GM12878 (cell line): ENCODE data around the gene STX1A. TPM values are rescaled to one million over a fixed set of nuclear protein-coding genes. Genes with fewer than 3 reads are reported as not detected.

Experiments used
- ATAC-seq: fragments of 200-7000 bp; cut with Tn5 transposase; 3 replicates; pipeline ENCODE4 v1.9.1; 2020; ENCODE audit warnings: mild to moderate bottlenecking, moderate library complexity
- BruUV-seq: library from RNA; stranded (reverse); fragments of 400-500 nt; replicated peaks from 2 replicates; lab custom pipeline; 2021; lab: Mats Ljungman, UMichigan
- CTCF ChIA-PET: fragments of 300-600 bp; sonication (Branson Sonifier 250); formaldehyde crosslinking; extraction: SDS; loops from one replicate; lab custom pipeline; 2021; ENCODE audit warnings: inconsistent platforms; lab: Yijun Ruan, JAX
- POLR2A ChIA-PET: fragments of 350-600 bp; formaldehyde crosslinking; extraction: SDS; loops from one replicate; lab custom pipeline; 2021; ENCODE audit warnings: inconsistent platforms; lab: Charles Lee
- RAD21 ChIA-PET: fragments of 300-600 bp; sonication (Branson Sonifier 250); formaldehyde crosslinking; loops from one replicate; lab custom pipeline; 2023; ENCODE audit warnings: antibody characterized with exemption; ENCODE audit not compliant: unreplicated experiment; lab: Charles Lee
- SMC1A ChIA-PET: fragments of 300-600 bp; sonication (Branson Sonifier 250); formaldehyde crosslinking; loops from one replicate; lab custom pipeline; 2023; ENCODE audit not compliant: unreplicated experiment, uncharacterized antibody; lab: Charles Lee
- DNase-seq: peaks from one replicate; pipeline ENCODE4 v3.0.0-alpha.2; 2011; ENCODE audit warnings: low read depth, low spot score
- FAIRE-seq: peaks from 3 replicates; lab custom pipeline; 2011; peaks lifted over from hg19 to GRCh38; lab: Jason Lieb, UNC
- H2AFZ ChIP-seq: 2 replicates; pipeline ENCODE4 v1.6.0; 2011; ENCODE audit warnings: low read depth, low read length, control low read depth; ENCODE audit not compliant: control insufficient read depth
- H3K27ac ChIP-seq: 2 replicates; pipeline ENCODE4 v1.5.1; 2011; ENCODE audit warnings: control low read depth; ENCODE audit not compliant: control insufficient read depth, insufficient read depth
- H3K27me3 ChIP-seq, 2 experiments: replicated peaks in 1 of 2; 2 replicates each; pipeline versions ENCODE4 v1.6.0 to v1.6.1; 2011; ENCODE audit warnings: low read length in 1 of 2; ENCODE audit not compliant: control insufficient read depth in 2 of 2, insufficient read depth in 2 of 2
- H3K36me3 ChIP-seq, 2 experiments: 2 replicates each; pipeline ENCODE4 v1.5.1; 2011; ENCODE audit warnings: low read length in 1 of 2; ENCODE audit not compliant: control insufficient read depth in 2 of 2, insufficient read depth in 2 of 2
- H3K4me1 ChIP-seq: 2 replicates; pipeline ENCODE4 v1.6.1; 2011; ENCODE audit warnings: mild to moderate bottlenecking, low read length, moderate library complexity, mixed read lengths; ENCODE audit not compliant: control insufficient read depth, insufficient read depth
- H3K4me2 ChIP-seq: 2 replicates; pipeline ENCODE4 v1.6.0; 2011; ENCODE audit warnings: control low read depth; ENCODE audit not compliant: control insufficient read depth, insufficient read depth
- H3K4me3 ChIP-seq: fragments of 200-600 bp; sonication (generic); 2 replicates; pipeline ENCODE4 v1.5.1; 2016
- H3K79me2 ChIP-seq: 2 replicates; pipeline ENCODE4 v1.6.0; 2011; ENCODE audit warnings: low read length; ENCODE audit not compliant: control insufficient read depth, insufficient read depth
- H3K9ac ChIP-seq: 2 replicates; pipeline ENCODE4 v1.8.0; 2011; ENCODE audit warnings: low read length, control low read depth, mixed read lengths; ENCODE audit not compliant: control insufficient read depth, insufficient read depth
- H3K9me3 ChIP-seq: replicated peaks from 3 replicates; pipeline ENCODE4 v1.5.1; 2011; ENCODE audit warnings: mild to moderate bottlenecking, low read length; ENCODE audit not compliant: control insufficient read depth, insufficient read depth
- H4K20me1 ChIP-seq: 2 replicates; pipeline ENCODE4 v1.6.0; 2011; ENCODE audit not compliant: control insufficient read depth, insufficient read depth
- EZH2 ChIP-seq: IDR thresholded peaks from 2 replicates; pipeline ENCODE4 v1.6.1; 2012; ENCODE audit warnings: low read depth, mild to moderate bottlenecking, control low read depth, inconsistent platforms, low read length, borderline replicate concordance; ENCODE audit not compliant: control insufficient read depth
- HCFC1 ChIP-seq: fragments of 150-350 bp; IDR thresholded peaks from 2 replicates; pipeline ENCODE4 v1.6.1; 2014; ENCODE audit warnings: low read length
- RAD51 ChIP-seq: fragments of 450-650 bp; IDR thresholded peaks from 2 replicates; pipeline ENCODE4 v1.6.1; 2016; ENCODE audit warnings: moderate library complexity, mild to moderate bottlenecking, inconsistent platforms
- SIX5 ChIP-seq: IDR thresholded peaks from 2 replicates; pipeline ENCODE4 v1.6.1; 2011; ENCODE audit warnings: mild to moderate bottlenecking, low read depth, low read length, moderate library complexity; ENCODE audit not compliant: severe bottlenecking
- SREBF1 ChIP-seq: IDR thresholded peaks from 2 replicates; pipeline ENCODE4 v1.6.1; 2012; ENCODE audit warnings: mild to moderate bottlenecking, low read length
- USF1 ChIP-seq: IDR thresholded peaks from 2 replicates; pipeline ENCODE4 v1.6.1; 2011; ENCODE audit warnings: borderline replicate concordance, low read depth, mild to moderate bottlenecking, moderate library complexity, mixed read lengths, low read length; ENCODE audit not compliant: insufficient read depth; ENCODE audit errors: extremely low read length
- WGBS: methylation state at CpG from one replicate; pipeline ENCODE4 v1.1.6; 2016; ENCODE audit warnings: low lambda C conversion rate; ENCODE audit not compliant: insufficient replicate concordance, insufficient coverage; ENCODE audit errors: missing lambda C conversion rate; 5-methylcytosine and 5-hydroxymethylcytosine counted together
- in situ Hi-C: fragments of 300-500 bp; cut with MboI; formaldehyde crosslinking; loops from 9 replicates; pipeline ENCODE4 v1.14.3; 2018; ENCODE audit warnings: mixed read lengths
- intact Hi-C: fragments of 100-400 bp; cut with micrococcal nuclease; formaldehyde crosslinking; loops from one replicate; pipeline ENCODE4 v1.14.2; 2022; ENCODE audit not compliant: unreplicated experiment
- polyA plus RNA-seq, 11 experiments: library from polyadenylated mRNA; depleted of rRNA in 4 of 11; unstranded in 6 of 11; stranded (reverse) in 5 of 11; fragments of >200 nt; fragmentation: Nextera tagmentation in 4 of 11; fragmentation: Illumina TruSeq in 1 of 11; extraction: Ambion mirVana in 4 of 11; extraction: Trizol in 1 of 11; gene quantifications; 1 replicate in 1 of 11; 2 replicates in 10 of 11; pipeline versions ENCODE4 v1.2.1 to v1.2.3, GENCODE V29; 2011 to 2016; ENCODE audit warnings: inconsistent platforms in 2 of 11, missing spikeins in 2 of 11, low read depth in 1 of 11
- total RNA-seq, 4 experiments: library from RNA; depleted of rRNA in 3 of 4; stranded (reverse); fragments of >200 nt in 3 of 4; fragmentation: Illumina TruSeq in 1 of 4; extraction: Trizol in 1 of 4; gene quantifications; 2 replicates each; pipeline versions ENCODE4 v1.2.1 to v1.2.3, GENCODE V29; 2013 to 2021
- TF ChIP-seq, protein P1 (sequence below): fragments of 450-650 bp; IDR thresholded peaks from 2 replicates; pipeline ENCODE4 v1.6.1; 2017; ENCODE audit warnings: antibody characterized with exemption, mild to moderate bottlenecking, moderate library complexity

The STX1A gene
- total and polyA plus RNA-seq, 10 of the 15 experiments (the other 5 are each of a cell fraction or from before 2014, with no cell fraction given), result 0.15 to 5.3 (median 2.5) TPM

DNA sequence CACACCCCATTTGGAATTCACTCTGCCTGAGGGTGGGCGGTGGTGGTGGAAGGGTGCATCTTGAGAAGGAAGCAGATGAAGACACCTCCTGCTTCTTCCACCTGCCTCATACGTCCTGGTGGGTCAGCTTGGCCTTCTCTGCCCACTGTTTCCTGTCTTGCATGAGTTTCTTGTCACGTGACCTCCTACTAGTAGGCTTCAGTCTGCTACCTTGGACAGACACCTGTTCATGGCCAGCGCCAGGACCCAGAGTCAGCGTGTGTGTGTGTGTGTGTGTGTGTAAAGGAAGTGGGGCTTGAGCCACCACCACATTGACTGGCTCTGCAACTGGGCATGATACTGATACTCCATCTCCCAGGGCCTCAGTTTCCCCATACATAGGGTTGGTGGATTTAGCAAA lies 68.9 kb downstream of the STX1A start:
- RAD21 ChIA-PET, result no interaction called here
- no TSS peak for BruUV-seq
- peak; percentile 47 for TF ChIP-seq USF1
- no peak for TF ChIP-seq HCFC1
- TF ChIP-seq RAD51, result peak; percentile 66; the same call in 1 of the 2 replicates
- no peaks in the 10 kb centered on the region for H3K79me2 ChIP-seq
- FAIRE-seq, result no peak
- intact Hi-C loops, result no loop called here
- no peaks in the 10 kb centered on the region for H3K36me3 ChIP-seq
- no peak overlapping the region for H3K9ac ChIP-seq
- H3K4me1 ChIP-seq, result no peaks in the 10 kb centered on the region
- H2AFZ ChIP-seq, result no peak overlapping the region
- no peak for ATAC-seq
- in situ Hi-C loops, result no loop called here
- CTCF ChIA-PET, result no interaction called here
- H3K27me3 ChIP-seq, result peaks cover 1 to 9% of the 10 kb centered on the region in 2 experiments
- H3K4me3 ChIP-seq, result no peak overlapping the region
- POLR2A ChIA-PET, result no interaction called here
- no peaks in the 10 kb centered on the region for H4K20me1 ChIP-seq
- no peak for DNase-seq
- H3K4me2 ChIP-seq, result no peak overlapping the region
- SMC1A ChIA-PET, result no interaction called here
- H3K9me3 ChIP-seq, result no peaks in the 10 kb centered on the region
- 24% methylated on average over 5 of the region's 5 CpGs for WGBS
- H3K27ac ChIP-seq, result no peak overlapping the region

DNA sequence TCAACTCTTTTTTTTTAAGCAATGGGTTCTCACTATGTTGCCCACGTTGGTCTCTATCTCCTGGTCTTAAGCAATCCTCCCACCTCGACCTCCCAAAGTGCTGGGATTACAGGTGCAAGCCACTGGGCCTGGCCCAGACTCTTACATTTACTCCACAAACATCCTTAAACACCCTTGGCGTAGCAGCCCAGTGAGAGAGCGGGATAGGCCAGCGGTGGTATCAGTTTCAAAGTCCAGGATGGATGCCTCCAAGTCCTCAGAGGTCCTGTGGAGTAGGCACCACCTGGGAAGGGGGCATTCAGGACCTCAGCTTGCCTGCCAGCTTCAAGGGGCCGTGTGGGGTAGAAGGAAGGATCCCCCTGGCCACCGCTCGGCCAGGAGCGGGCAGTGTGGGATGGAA lies 69.9 kb downstream of the STX1A start:
- Histone ChIP-seq H3K27ac (no peak overlapping the region), H3K9ac (no peak overlapping the region), H3K4me3 (no peak overlapping the region), H3K79me2 (no peaks in the 10 kb centered on the region), H3K36me3 (no peaks in the 10 kb centered on the region), H3K9me3 (no peaks in the 10 kb centered on the region), H3K4me2 (no peak overlapping the region), H2AFZ (no peak overlapping the region), H3K4me1 (no peaks in the 10 kb centered on the region), H4K20me1 (no peaks in the 10 kb centered on the region), H3K27me3 (peaks cover 1 to 10% of the 10 kb centered on the region in 2 experiments)
- ChIA-PET RAD21 (no interaction called here), CTCF (no interaction called here), POLR2A (interaction anchor here (0.5 kb wide), 1 partner anchor 33 kb away, joined by 6 read pairs; no protein-coding TSS in a partner anchor), SMC1A (no interaction called here)
- intact Hi-C loops, result no loop called here
- no peak for ATAC-seq
- FAIRE-seq, result no peak
- no peak for TF ChIP-seq SIX5
- no peak for TF ChIP-seq EZH2
- TF ChIP-seq, protein P1, sequence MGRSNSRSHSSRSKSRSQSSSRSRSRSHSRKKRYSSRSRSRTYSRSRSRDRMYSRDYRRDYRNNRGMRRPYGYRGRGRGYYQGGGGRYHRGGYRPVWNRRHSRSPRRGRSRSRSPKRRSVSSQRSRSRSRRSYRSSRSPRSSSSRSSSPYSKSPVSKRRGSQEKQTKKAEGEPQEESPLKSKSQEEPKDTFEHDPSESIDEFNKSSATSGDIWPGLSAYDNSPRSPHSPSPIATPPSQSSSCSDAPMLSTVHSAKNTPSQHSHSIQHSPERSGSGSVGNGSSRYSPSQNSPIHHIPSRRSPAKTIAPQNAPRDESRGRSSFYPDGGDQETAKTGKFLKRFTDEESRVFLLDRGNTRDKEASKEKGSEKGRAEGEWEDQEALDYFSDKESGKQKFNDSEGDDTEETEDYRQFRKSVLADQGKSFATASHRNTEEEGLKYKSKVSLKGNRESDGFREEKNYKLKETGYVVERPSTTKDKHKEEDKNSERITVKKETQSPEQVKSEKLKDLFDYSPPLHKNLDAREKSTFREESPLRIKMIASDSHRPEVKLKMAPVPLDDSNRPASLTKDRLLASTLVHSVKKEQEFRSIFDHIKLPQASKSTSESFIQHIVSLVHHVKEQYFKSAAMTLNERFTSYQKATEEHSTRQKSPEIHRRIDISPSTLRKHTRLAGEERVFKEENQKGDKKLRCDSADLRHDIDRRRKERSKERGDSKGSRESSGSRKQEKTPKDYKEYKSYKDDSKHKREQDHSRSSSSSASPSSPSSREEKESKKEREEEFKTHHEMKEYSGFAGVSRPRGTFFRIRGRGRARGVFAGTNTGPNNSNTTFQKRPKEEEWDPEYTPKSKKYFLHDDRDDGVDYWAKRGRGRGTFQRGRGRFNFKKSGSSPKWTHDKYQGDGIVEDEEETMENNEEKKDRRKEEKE, result no peak
- no peak for TF ChIP-seq SREBF1
- no TSS peak for BruUV-seq
- DNase-seq, result no peak
- 32% methylated on average over 9 of the region's 9 CpGs for WGBS
- in situ Hi-C loops, result no loop called here
